MCF 10A (cell line): ENCODE measurements around the gene PPP6R2. TPM values are rescaled to one million over a fixed set of nuclear protein-coding genes. Genes with fewer than 3 reads are reported as not detected.

Experiments
- BruUV-seq: library from RNA; stranded (reverse); fragments of 400-500 nt; replicated peaks from 2 replicates; lab custom pipeline; 2021; lab: Mats Ljungman, UMichigan
- CTCF ChIA-PET: fragments of 300-600 bp; sonication (Branson Sonifier 250); formaldehyde crosslinking; extraction: SDS; loops from one replicate; lab custom pipeline; 2021; ENCODE audit warnings: antibody characterized with exemption, inconsistent platforms; lab: Yijun Ruan, JAX
- POLR2A ChIA-PET: fragments of 300-600, 350-650 bp; sonication (Branson Sonifier 250); formaldehyde crosslinking; extraction: SDS; loops from one replicate; lab custom pipeline; 2020; ENCODE audit warnings: antibody characterized with exemption, inconsistent platforms; lab: Yijun Ruan, JAX
- DNase-seq: peaks from one replicate; pipeline ENCODE4 v3.0.0-alpha.2; 2018; ENCODE audit not compliant: unreplicated experiment
- H3K27ac Mint-ChIP-seq: one replicate; pipeline ENCODE4 v1.8.0; 2022; ENCODE audit warnings: mild to moderate bottlenecking, low read depth, mixed read lengths; ENCODE audit not compliant: unreplicated experiment
- H3K27me3 Mint-ChIP-seq: one replicate; pipeline ENCODE4 v1.8.0; 2022; ENCODE audit warnings: mixed read lengths; ENCODE audit not compliant: insufficient read depth, unreplicated experiment
- H3K36me3 Mint-ChIP-seq: one replicate; pipeline ENCODE4 v1.8.0; 2022; ENCODE audit warnings: mild to moderate bottlenecking, moderate library complexity, mixed read lengths; ENCODE audit not compliant: insufficient read depth, unreplicated experiment
- H3K4me1 Mint-ChIP-seq: one replicate; pipeline ENCODE4 v1.8.0; 2022; ENCODE audit warnings: mixed read lengths; ENCODE audit not compliant: insufficient read depth, unreplicated experiment
- H3K4me3 Mint-ChIP-seq: one replicate; pipeline ENCODE4 v1.8.0; 2022; ENCODE audit warnings: mild to moderate bottlenecking, moderate library complexity, mixed read lengths; ENCODE audit not compliant: unreplicated experiment
- H3K9me3 Mint-ChIP-seq: one replicate; pipeline ENCODE4 v1.8.0; 2022; ENCODE audit warnings: mixed read lengths; ENCODE audit not compliant: unreplicated experiment
- intact Hi-C: fragments of 100-400 bp; cut with micrococcal nuclease; formaldehyde crosslinking; loops from 2 replicates; pipeline ENCODE4 v1.14.1; 2022
- total RNA-seq: library from RNA; stranded (reverse); gene quantifications from 2 replicates; pipeline ENCODE4 v1.2.3, GENCODE V29; 2022
- TF ChIP-seq, protein P1 (sequence below): fragments of 200-600 bp; IDR thresholded peaks from one replicate; pipeline ENCODE4 v1.8.0; 2022; ENCODE audit warnings: antibody characterized with exemption, mild to moderate bottlenecking; ENCODE audit not compliant: unreplicated experiment

The PPP6R2 gene
- total RNA-seq, 1 experiment from 2014 or later, result 30.1 TPM

DNA sequence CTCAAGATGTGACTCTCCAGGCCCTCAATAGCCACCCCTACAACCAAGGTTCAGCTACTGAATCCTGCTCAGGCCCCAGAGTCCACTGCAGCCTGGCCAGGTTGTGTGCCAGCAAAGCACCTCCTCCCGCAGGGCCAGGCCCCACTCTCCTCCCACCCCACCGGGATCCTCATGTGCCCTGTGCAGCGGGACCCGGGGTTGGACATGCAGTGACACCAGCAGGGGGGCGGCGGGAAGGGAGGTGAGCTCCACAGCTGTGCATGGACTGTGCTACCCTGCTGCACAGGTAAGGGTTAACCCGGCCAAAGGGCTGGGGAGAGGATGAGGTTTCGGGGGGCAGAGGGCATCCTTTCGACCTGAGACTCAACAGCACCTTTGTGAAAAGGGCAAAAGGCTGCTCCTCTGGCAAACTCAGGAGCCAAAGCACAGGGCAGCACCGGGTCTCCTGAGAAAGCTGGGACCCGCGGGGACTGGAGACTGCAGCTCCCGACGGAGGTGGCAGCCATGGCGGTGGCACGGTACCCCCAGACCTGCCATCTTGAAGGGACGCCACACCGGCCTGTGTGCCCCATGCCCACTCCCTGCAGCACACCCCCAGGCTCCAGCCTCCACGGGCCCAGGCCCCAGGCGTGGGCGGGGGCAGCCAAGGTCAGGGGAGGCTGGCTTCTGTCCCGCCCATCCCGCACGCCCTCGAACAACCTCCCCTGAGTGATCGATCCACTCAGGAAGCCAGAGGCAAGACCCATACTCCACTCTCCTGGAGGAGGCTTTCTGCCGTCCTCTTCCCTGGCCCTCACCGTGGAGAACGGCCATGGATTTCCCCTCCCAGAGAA, 46.3 kb upstream of the PPP6R2 start:
- Mint-ChIP-seq H3K27me3 (no peaks in the 10 kb centered on the region), H3K36me3 (peaks cover 30% of the 10 kb centered on the region), H3K4me3 (no peak overlapping the region), H3K9me3 (no peaks in the 10 kb centered on the region), H3K4me1 (peaks cover 23% of the 10 kb centered on the region), H3K27ac (no peak overlapping the region)
- intact Hi-C loops, result no loop called here
- ChIA-PET POLR2A (interaction anchor here (2.0 kb wide), 1 partner anchor 9 kb away, joined by 7 read pairs; no protein-coding TSS in a partner anchor), CTCF (interaction anchor here (0.9 kb wide), 1 partner anchor 27 kb away, joined by 3 read pairs; no protein-coding TSS in a partner anchor)
- TF ChIP-seq, protein P1, sequence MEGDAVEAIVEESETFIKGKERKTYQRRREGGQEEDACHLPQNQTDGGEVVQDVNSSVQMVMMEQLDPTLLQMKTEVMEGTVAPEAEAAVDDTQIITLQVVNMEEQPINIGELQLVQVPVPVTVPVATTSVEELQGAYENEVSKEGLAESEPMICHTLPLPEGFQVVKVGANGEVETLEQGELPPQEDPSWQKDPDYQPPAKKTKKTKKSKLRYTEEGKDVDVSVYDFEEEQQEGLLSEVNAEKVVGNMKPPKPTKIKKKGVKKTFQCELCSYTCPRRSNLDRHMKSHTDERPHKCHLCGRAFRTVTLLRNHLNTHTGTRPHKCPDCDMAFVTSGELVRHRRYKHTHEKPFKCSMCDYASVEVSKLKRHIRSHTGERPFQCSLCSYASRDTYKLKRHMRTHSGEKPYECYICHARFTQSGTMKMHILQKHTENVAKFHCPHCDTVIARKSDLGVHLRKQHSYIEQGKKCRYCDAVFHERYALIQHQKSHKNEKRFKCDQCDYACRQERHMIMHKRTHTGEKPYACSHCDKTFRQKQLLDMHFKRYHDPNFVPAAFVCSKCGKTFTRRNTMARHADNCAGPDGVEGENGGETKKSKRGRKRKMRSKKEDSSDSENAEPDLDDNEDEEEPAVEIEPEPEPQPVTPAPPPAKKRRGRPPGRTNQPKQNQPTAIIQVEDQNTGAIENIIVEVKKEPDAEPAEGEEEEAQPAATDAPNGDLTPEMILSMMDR, result no peak
- DNase-seq, result no peak
- BruUV-seq, result no TSS peak

DNA sequence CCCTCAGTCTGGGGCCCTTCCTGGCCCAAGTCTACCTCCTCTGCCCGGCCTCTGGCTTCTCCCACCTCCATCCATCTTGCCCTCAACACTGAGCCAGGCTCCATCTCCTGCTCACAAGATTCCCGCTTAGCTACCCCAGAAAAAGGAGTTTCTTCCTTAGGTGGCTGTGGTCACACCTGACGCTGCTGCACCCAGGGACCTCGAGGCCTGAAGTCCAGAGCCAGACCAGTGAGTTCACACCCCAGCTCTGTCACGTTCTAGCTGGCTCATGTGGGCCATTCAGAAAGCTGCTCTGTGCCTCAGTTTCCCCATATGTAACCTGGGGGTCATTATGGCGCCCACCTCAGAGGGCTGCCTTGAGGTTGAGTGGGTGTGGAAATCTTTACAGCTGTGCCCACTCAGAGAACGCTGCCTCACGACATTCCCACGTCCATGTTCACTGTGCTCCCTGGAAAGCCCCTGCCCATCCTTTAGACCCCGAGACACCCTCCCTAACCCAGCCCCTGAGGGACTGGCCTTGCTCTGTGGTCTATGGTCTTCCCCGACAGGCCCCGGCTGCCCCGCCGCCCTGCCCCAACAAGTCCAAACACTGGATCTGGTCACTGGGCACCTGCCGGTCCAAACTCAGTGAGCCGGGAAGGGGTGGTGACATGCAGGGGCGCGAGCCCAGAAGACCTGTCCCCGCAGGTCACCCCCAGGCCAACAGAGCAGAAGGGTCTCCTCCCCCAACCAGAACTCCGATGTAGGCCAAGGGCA, 45.4 kb upstream of the PPP6R2 start:
- ChIA-PET CTCF (interaction anchor here (0.6 to 0.9 kb wide), 2 partner anchors 26 to 35 kb away, joined by 3 read pairs; no protein-coding TSS in a partner anchor), POLR2A (interaction anchor here (2.0 kb wide), 1 partner anchor 8 kb away, joined by 7 read pairs; no protein-coding TSS in a partner anchor)
- BruUV-seq, result no TSS peak
- Mint-ChIP-seq H3K9me3 (no peaks in the 10 kb centered on the region), H3K27ac (no peak overlapping the region), H3K4me1 (peaks cover 28% of the 10 kb centered on the region), H3K4me3 (no peak overlapping the region), H3K27me3 (no peaks in the 10 kb centered on the region), H3K36me3 (peaks cover 26% of the 10 kb centered on the region)
- intact Hi-C loops, result no loop called here
- DNase-seq, result no peak
- TF ChIP-seq, protein P1, result no peak

DNA sequence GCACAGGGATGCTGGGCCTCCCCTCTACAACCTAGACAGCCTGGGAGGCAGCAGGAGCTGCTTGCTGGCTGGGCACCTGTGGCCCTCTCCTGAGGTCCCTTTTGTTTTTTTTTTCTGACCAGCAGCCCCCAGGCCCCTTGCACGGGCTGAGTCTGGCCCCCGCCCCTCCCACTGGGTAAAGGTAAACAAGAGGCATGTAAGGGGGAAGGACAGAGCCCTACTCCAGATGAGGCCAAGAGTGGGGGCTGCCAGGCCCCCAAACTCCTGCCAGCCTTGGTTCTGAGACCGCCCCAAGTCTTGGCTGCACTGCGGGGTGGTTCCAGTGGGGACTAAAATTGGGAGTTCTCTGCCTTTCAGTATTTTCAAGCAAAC, 44.9 kb upstream of the PPP6R2 start:
- H3K36me3 Mint-ChIP-seq, result peaks cover 29% of the 10 kb centered on the region
- intact Hi-C loops, result no loop called here
- TF ChIP-seq, protein P1, result no peak
- CTCF ChIA-PET, result no interaction called here
- no peaks in the 10 kb centered on the region for H3K27me3 Mint-ChIP-seq
- no peak overlapping the region for H3K4me3 Mint-ChIP-seq
- POLR2A ChIA-PET, result no interaction called here
- peaks cover 27% of the 10 kb centered on the region for H3K4me1 Mint-ChIP-seq
- no TSS peak for BruUV-seq
- H3K27ac Mint-ChIP-seq, result no peak overlapping the region
- DNase-seq, result no peak
- H3K9me3 Mint-ChIP-seq, result no peaks in the 10 kb centered on the region
